ENCODE measurements around the gene THBS4.

- TF ChIP-seq EZH2 (IDR thresholded peaks at IDR 0.05; ENCODE audit: insufficient read depth, poor library complexity, severe bottlenecking) (no peak), EZH2phosphoT487 (IDR thresholded peaks at IDR 0.05; ENCODE audit: insufficient read depth, low read depth) (no peak)
Observed at GRCh38 chr5:80039650-80040049, 4.5 kb downstream of the THBS4 start.
